Amygdala (tissue), 56 donors: ENCODE measurements around the gene CDH11.

Source experiments
- DNase-seq, 56 donors: peaks; one replicate each; lab custom pipeline; 2025; lab: John Stamatoyannopoulos, UW

CDH11 gene, protein sequence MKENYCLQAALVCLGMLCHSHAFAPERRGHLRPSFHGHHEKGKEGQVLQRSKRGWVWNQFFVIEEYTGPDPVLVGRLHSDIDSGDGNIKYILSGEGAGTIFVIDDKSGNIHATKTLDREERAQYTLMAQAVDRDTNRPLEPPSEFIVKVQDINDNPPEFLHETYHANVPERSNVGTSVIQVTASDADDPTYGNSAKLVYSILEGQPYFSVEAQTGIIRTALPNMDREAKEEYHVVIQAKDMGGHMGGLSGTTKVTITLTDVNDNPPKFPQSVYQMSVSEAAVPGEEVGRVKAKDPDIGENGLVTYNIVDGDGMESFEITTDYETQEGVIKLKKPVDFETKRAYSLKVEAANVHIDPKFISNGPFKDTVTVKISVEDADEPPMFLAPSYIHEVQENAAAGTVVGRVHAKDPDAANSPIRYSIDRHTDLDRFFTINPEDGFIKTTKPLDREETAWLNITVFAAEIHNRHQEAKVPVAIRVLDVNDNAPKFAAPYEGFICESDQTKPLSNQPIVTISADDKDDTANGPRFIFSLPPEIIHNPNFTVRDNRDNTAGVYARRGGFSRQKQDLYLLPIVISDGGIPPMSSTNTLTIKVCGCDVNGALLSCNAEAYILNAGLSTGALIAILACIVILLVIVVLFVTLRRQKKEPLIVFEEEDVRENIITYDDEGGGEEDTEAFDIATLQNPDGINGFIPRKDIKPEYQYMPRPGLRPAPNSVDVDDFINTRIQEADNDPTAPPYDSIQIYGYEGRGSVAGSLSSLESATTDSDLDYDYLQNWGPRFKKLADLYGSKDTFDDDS

GRCh38 chr16:65121870-65122723, at the start of gene CDH11:
CDH11 (minus strand) TSS chr16:65122063; CDS start chr16:65004869, 117,194 bp downstream.
- peak in 40 of 56 donors; percentile 25 to 80 (median 61) for DNase-seq

GRCh38 chr16:65154321-65154720, 32.5 kb upstream of the CDH11 start:
- no peak for DNase-seq

DNA sequence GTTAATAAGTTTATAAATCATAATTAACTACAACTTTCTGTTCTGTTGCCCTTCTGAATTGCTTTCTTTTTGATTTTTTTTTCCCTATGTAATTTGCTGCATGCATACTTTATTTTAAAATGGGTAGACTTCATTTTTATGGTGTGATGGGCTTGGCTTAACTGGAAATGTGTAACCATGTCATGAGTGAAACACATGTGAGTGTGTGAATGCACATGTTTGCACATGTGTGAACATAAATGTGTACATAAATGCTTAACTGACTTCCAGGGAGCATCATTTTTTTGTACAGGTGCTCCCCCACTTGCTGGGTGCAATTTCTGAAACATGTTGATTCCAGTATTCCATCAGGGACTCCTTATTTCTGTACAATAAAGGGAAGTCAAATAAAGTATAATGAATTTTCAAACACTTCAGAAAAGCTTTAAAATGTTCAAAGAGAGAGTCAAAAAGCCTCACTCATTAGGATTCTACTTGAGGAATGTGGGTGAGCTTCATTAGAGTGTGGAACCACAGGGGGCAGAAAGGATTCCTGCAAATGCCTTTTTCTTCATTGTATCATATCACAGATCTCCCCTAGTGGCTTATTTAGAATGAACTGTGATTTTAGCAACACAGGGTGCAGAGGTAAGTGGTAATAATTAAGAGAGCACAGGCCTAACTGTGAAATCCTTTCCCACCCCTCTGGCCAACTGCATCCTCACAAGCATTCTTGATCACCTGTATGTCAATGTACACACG, 31.7 kb upstream of the CDH11 start:
- DNase-seq, result no peak

DNA sequence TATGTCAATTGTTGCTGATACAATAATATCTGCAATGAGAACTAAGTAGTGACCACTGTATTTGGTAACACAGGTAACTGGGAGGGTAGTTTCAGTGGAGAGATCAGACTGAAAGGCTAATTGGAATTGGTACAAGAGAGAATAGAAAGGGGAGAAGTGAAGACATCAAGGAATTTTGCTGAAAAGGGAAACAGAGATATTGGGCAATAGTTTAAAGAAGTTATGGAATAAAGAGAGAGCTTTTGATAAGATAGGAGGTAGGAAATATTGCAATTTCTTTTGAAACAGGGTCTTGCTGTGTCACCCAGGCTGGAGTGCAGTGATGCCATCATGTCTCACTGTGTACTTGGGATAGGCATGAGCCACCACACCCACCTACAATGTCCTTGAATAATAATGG, 26.9 kb upstream of the CDH11 start:
- DNase-seq, result no peak

GRCh38 chr16:65142276-65142675, 20.4 kb upstream of the CDH11 start:
- DNase-seq, result no peak

DNA sequence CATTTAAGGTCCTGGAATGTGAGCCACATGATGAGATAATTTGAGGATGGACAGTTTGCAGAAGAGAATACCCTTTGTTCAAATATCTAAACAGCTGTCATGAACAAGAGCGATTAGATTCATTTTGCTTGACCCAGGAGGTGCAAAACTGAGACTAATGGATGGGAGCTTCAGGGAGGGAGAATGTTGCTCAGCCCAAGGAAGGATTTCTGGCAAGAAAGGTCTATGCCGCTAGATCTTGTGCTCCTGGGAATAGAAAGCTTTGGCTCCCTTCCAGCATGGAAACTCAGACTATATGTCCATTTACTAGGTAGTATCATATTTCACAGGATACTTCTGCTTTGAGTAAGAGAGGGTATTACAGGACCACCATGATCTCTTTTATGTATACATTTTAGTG, 14.8 kb upstream of the CDH11 start:
- no peak for DNase-seq

GRCh38 chr16:65126845-65127624, 5.2 kb upstream of the CDH11 start:
- no peak for DNase-seq

GRCh38 chr16:65125871-65126270, 4.0 kb upstream of the CDH11 start:
- DNase-seq, result no peak

DNA sequence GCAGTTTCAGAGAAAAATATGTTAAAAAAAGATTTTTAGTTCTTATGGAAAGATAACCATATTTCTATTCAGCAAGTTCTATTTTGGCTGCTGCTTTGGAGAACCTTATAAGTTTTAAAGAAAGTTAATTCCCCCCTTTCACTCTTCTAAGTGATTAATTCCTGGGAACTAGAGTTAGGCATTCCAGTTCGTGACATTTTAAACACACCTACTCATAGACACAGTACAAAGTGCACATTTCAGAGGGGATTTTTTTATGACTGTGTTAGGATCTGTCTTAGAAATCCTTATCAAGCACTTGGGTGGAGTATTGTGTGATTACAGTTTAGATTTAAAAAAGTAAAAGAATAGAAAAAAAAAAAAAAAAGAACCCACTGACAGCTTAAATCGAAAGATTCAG, 3.5 kb upstream of the CDH11 start:
- no peak for DNase-seq

- DNase-seq, result no peak
Measured at GRCh38 chr16:65124596-65124995, 2.7 kb upstream of the CDH11 start.

DNA sequence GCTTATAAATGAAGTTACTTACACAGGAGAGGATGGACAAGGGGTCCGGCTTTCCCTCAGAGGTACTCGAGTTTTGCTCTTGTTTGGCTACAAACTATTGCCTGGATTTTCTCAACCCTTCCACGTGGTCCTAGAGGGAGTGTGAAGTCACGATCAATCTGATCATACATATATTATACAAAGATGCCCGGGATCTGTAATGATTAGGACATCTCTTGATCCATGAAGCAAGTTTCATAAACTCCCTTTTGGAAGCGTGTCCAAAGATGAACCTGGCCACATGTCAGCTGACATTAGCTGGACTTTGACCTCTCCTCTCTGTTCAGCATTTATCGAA, 2.3 kb upstream of the CDH11 start:
- DNase-seq, result no peak

GRCh38 chr16:65123396-65124211, 1.7 kb upstream of the CDH11 start:
- DNase-seq, result peak in 10 of 56 donors; percentile 12 to 53 (median 34)

- peak in 36 of 56 donors; percentile 16 to 70 (median 46) for DNase-seq
Measured at GRCh38 chr16:65122724-65123395, 997 bp upstream of the CDH11 start.

DNA sequence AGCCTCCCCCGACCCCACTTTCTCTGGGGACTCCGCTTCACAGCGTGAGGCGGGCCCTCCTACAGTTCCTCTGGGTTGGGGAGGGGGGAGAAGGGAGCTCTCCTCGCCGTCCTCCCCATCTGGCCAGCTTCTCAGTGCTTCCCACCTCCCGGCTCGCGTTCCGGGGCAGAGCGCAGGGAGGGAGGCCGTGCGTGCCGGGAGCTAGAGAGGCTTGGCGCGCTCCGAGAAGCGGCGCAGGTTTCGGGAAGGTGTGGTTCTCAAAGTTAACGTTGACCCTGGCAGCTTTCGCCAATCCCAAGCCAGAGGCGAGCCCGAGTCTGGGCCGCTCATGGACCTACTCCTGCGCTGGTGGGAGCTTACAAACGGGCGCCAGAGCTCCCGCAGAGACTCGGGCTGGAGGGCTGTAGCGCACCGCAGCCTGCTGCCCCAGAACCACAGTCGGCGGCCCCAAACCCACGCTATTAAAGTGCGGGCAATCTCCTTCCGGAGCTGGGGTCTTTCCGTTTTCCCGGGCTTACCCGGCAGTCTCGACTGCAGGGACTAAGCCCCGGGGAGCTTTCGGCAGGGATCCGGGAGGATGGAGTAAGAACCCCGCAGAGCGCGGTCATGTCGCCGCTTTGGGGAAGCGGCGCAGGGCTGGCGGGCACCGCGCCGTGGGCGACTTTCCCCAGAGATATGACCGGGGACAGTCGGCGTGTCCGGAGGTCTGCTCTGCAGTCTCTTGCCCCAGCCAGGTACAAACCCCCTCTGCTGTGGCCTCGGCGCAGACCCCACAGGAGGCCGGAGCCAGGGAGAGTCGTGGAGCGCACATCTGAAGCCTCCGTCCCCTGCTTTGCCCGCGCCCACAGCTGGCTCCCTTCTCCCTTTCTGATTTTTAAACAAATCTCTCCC, 787 bp downstream of the CDH11 start:
- peak in 24 of 56 donors; percentile 7 to 77 (median 39) for DNase-seq

DNA sequence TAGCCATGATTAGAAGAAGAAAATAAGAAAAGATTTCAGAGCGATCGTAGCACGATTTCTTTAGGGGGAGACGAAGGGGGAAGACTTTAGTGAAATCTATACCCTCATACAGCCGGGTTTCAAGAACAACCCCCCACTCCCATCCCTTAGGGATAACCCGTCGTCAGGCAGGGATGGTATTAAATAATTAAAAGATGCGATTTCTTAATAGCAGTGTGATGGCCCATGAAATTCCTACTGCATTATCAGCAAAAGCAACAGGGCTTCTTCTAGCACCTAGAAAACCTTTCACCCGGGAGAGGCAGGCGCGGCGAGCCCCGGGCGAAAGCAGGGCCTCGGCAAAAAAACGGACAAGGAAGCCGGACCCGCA, 1.4 kb downstream of the CDH11 start:
- no peak for DNase-seq

DNA sequence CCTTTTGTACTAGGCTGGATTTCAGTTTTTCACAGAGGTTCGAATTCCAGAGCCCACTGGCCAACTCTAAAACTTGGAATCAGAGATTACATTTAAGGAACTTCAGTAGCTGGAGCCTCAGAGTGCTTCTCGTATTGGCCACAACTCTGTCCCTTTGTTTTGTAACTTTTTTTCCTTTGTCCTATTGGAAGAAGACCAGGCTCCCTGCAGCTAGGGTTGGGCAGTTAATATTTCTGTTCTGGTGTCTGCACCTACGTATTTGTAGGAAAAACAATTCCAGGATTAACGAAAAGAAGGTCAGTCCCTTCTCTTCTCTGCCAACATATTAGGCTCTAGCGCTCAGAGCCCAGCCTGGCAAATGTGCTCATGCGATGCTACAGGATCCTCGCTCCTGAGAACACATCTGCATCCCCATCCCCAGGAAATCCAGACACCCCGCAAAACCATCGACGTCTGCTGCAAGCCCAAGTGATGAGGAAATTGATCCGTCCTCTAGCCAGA, 1.9 kb downstream of the CDH11 start:
- DNase-seq, result peak in 18 of 56 donors; percentile 10 to 59 (median 26)

GRCh38 chr16:65119435-65119834, 2.4 kb downstream of the CDH11 start:
- no peak for DNase-seq
